OCI-LY3 (cell line): ENCODE results near the gene AKAP6.

Experiments
- CTCF ChIP-seq: fragments of 200-600, 300-600 bp; sonication (generic); IDR thresholded peaks from 2 replicates; pipeline ENCODE4 v1.5.1; 2014; ENCODE audit warnings: antibody characterized with exemption, low read length, low read depth
- EZH2phosphoT487 ChIP-seq: fragments of 200-600 bp; shearing (Covaris generic); IDR thresholded peaks from 2 replicates; pipeline ENCODE4 v1.6.1; 2018; ENCODE audit warnings: antibody characterized with exemption, mixed run types, low read depth

DNA sequence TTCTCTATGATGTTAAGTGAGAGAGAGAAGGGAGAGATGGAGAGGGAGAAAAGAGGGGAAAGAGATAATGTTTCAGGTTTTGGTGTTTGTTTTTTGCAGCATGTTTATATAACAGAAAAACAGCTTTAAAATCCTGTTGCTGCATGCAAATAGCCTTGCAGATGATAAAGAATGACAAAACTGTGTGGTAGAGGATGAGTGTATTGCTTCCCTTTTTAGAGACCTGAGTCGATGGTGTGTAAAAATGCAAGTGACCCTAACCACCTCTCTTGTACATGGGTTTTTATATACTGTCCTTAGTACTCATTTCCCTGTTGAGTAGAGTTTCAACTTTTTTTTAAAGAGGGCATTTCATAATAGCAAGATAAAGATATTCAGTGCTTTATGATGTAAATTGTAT lies 249.1 kb downstream of the AKAP6 start:
- TF ChIP-seq CTCF (no peak), EZH2phosphoT487 (no peak)
